Smooth muscle cell (in vitro differentiated cells): Measurements from ENCODE around the gene OSBP2. TPM values are rescaled to one million over a fixed set of nuclear protein-coding genes. Genes with fewer than 3 reads are reported as not detected.

Source experiments
- DNase-seq: peaks from one replicate; lab custom pipeline; 2025; ENCODE audit not compliant: unreplicated experiment; lab: John Stamatoyannopoulos, UW
- H2AFZ ChIP-seq: fragments of 200-600 bp; sonication (generic); 2 replicates; pipeline ENCODE4 v1.6.0; 2016; ENCODE audit warnings: antibody characterized with exemption, low read depth, mild to moderate bottlenecking
- H3F3A ChIP-seq: fragments of 200-600 bp; sonication (generic); 2 replicates; pipeline ENCODE4 v1.6.0; 2017; ENCODE audit warnings: antibody characterized with exemption, low read depth
- H3K27ac ChIP-seq: fragments of 200-600 bp; sonication (generic); 2 replicates; pipeline ENCODE4 v1.5.1; 2016; ENCODE audit warnings: low read depth, mild to moderate bottlenecking
- H3K27me3 ChIP-seq: fragments of 200-600 bp; sonication (generic); 2 replicates; pipeline ENCODE4 v1.6.1; 2016; ENCODE audit warnings: low read depth, mild to moderate bottlenecking
- H3K36me3 ChIP-seq: fragments of 200-600 bp; sonication (generic); 2 replicates; pipeline ENCODE4 v1.5.1; 2016; ENCODE audit warnings: low read depth
- H3K4me1 ChIP-seq: fragments of 200-600 bp; sonication (generic); 2 replicates; pipeline ENCODE4 v1.5.1; 2016; ENCODE audit warnings: low read depth
- H3K4me2 ChIP-seq: fragments of 200-600 bp; sonication (generic); 2 replicates; pipeline ENCODE4 v1.6.0; 2016; ENCODE audit warnings: mild to moderate bottlenecking
- H3K4me3 ChIP-seq: fragments of 200-600 bp; sonication (generic); 2 replicates; pipeline ENCODE4 v1.5.1; 2016; ENCODE audit warnings: mild to moderate bottlenecking
- H3K79me2 ChIP-seq: fragments of 200-600 bp; sonication (generic); 2 replicates; pipeline ENCODE4 v1.6.0; 2016; ENCODE audit warnings: low read depth, mild to moderate bottlenecking
- H3K9ac ChIP-seq: fragments of 200-600 bp; sonication (generic); 2 replicates; pipeline ENCODE4 v1.6.0; 2016; ENCODE audit warnings: low read depth
- H3K9me3 ChIP-seq: fragments of 200-600 bp; sonication (generic); replicated peaks from 2 replicates; pipeline ENCODE4 v1.5.1; 2016; ENCODE audit warnings: low read depth
- H4K20me1 ChIP-seq: fragments of 200-600 bp; sonication (generic); 2 replicates; pipeline ENCODE4 v1.6.0; 2016; ENCODE audit warnings: low read depth
- WGBS: methylation state at CpG from one replicate; pipeline ENCODE4 v1.1.7; 2016; ENCODE audit warnings: low lambda C conversion rate; 5-methylcytosine and 5-hydroxymethylcytosine counted together
- polyA plus RNA-seq: library from polyadenylated mRNA; unstranded; fragments of >200 nt; fragmentation: Nextera tagmentation; extraction: Ambion mirVana; gene quantifications from 2 replicates; pipeline ENCODE4 v1.2.1, GENCODE V29; 2016
- total RNA-seq: library from RNA; depleted of rRNA; stranded (reverse); fragments of >200 nt; gene quantifications from 2 replicates; pipeline ENCODE4 v1.2.3, GENCODE V29; 2014
- TF ChIP-seq, protein P1 (sequence below): fragments of 200-600 bp; sonication (generic); IDR thresholded peaks from 2 replicates; pipeline ENCODE4 v1.5.1; 2017; ENCODE audit warnings: borderline replicate concordance, mild to moderate bottlenecking, antibody characterized with exemption; ENCODE audit not compliant: insufficient read depth, poor library complexity, severe bottlenecking

The OSBP2 gene
- total and polyA plus RNA-seq, 2 experiments from 2014 or later = 4.6 to 4.9 TPM

- no peak for DNase-seq
- Histone ChIP-seq H3K4me3 (no peak overlapping the region), H3K4me2 (no peak overlapping the region), H4K20me1 (no peaks in the 10 kb centered on the region), H3F3A (no peaks in the 10 kb centered on the region), H3K36me3 (no peaks in the 10 kb centered on the region), H3K27me3 (peaks cover 30% of the 10 kb centered on the region), H3K9ac (no peak overlapping the region), H3K4me1 (peaks cover 2% of the 10 kb centered on the region), H3K79me2 (no peaks in the 10 kb centered on the region), H3K9me3 (no peaks in the 10 kb centered on the region), H2AFZ (no peak overlapping the region), H3K27ac (no peak overlapping the region)
- WGBS = 95% methylated on average over 7 of the region's 7 CpGs
- TF ChIP-seq, protein P1, sequence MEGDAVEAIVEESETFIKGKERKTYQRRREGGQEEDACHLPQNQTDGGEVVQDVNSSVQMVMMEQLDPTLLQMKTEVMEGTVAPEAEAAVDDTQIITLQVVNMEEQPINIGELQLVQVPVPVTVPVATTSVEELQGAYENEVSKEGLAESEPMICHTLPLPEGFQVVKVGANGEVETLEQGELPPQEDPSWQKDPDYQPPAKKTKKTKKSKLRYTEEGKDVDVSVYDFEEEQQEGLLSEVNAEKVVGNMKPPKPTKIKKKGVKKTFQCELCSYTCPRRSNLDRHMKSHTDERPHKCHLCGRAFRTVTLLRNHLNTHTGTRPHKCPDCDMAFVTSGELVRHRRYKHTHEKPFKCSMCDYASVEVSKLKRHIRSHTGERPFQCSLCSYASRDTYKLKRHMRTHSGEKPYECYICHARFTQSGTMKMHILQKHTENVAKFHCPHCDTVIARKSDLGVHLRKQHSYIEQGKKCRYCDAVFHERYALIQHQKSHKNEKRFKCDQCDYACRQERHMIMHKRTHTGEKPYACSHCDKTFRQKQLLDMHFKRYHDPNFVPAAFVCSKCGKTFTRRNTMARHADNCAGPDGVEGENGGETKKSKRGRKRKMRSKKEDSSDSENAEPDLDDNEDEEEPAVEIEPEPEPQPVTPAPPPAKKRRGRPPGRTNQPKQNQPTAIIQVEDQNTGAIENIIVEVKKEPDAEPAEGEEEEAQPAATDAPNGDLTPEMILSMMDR = no peak
Measured at GRCh38 chr22:30695871-30696655, 1.4 kb downstream of the OSBP2 start.

GRCh38 chr22:30697975-30698374, 3.3 kb downstream of the OSBP2 start:
- Histone ChIP-seq H3K9me3 (no peaks in the 10 kb centered on the region), H3K4me2 (no peak overlapping the region), H3K4me1 (peaks cover 2% of the 10 kb centered on the region), H3K79me2 (no peaks in the 10 kb centered on the region), H3K4me3 (no peak overlapping the region), H3K36me3 (no peaks in the 10 kb centered on the region), H2AFZ (no peak overlapping the region), H4K20me1 (no peaks in the 10 kb centered on the region), H3K27ac (no peak overlapping the region), H3F3A (no peaks in the 10 kb centered on the region), H3K9ac (no peak overlapping the region), H3K27me3 (peaks cover 30% of the 10 kb centered on the region)
- DNase-seq = no peak
- TF ChIP-seq, protein P1 = no peak
- WGBS = 95% methylated on average over 7 of the region's 7 CpGs

GRCh38 chr22:30701872-30702271, 7.2 kb downstream of the OSBP2 start:
- Histone ChIP-seq H3K27ac (no peak overlapping the region), H3F3A (no peaks in the 10 kb centered on the region), H3K36me3 (no peaks in the 10 kb centered on the region), H3K4me2 (no peak overlapping the region), H3K4me1 (no peaks in the 10 kb centered on the region), H3K9ac (no peak overlapping the region), H3K4me3 (no peak overlapping the region), H2AFZ (no peak overlapping the region), H3K9me3 (no peaks in the 10 kb centered on the region), H3K79me2 (no peaks in the 10 kb centered on the region), H4K20me1 (no peaks in the 10 kb centered on the region), H3K27me3 (peaks cover 9% of the 10 kb centered on the region)
- DNase-seq = no peak
- 76% methylated on average over 1 of the region's 1 CpG for WGBS
- TF ChIP-seq, protein P1 = no peak

DNA sequence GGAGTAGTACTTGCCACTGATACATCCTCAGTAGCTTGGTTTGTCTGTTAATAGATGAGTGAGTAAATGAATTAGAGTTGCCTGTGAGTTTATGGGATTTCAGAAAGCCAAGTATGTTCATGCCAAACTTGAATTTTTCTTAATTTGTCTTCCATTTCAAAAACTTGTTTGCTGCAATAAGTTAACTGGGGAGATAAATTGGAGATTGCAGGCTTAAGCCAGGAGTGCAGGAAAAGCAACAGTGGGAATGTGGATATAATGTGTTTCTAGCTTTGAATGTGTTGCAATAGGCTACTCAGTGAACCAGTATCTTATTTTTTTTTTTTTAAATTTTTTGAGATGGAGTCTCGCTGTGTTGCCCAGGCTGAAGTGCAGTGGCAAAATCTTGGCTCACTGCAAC, 8.2 kb downstream of the OSBP2 start:
- no peak for DNase-seq
- Histone ChIP-seq H3K4me2 (no peak overlapping the region), H3K9ac (no peak overlapping the region), H2AFZ (no peak overlapping the region), H3K79me2 (no peaks in the 10 kb centered on the region), H3K27me3 (no peaks in the 10 kb centered on the region), H4K20me1 (no peaks in the 10 kb centered on the region), H3K27ac (no peak overlapping the region), H3K9me3 (no peaks in the 10 kb centered on the region), H3K4me1 (no peaks in the 10 kb centered on the region), H3F3A (no peaks in the 10 kb centered on the region), H3K4me3 (no peak overlapping the region), H3K36me3 (no peaks in the 10 kb centered on the region)
- 93% methylated on average over 1 of the region's 1 CpG for WGBS
- TF ChIP-seq, protein P1 = no peak
